DND-41 (cell line): ENCODE data around the gene WDR86.

Source experiments
- CTCF ChIP-seq: IDR thresholded peaks from 2 replicates; pipeline ENCODE4 v1.5.1; 2012; ENCODE audit warnings: borderline replicate concordance, low read length, moderate library complexity, mild to moderate bottlenecking; ENCODE audit not compliant: poor library complexity, severe bottlenecking; ENCODE audit errors: extremely low read depth
- EZH2 ChIP-seq: IDR thresholded peaks from 3 replicates; pipeline ENCODE4 v1.6.1; 2012; ENCODE audit warnings: borderline replicate concordance, low read depth, mild to moderate bottlenecking, moderate library complexity, low read length, inconsistent platforms; ENCODE audit not compliant: severe bottlenecking

DNA sequence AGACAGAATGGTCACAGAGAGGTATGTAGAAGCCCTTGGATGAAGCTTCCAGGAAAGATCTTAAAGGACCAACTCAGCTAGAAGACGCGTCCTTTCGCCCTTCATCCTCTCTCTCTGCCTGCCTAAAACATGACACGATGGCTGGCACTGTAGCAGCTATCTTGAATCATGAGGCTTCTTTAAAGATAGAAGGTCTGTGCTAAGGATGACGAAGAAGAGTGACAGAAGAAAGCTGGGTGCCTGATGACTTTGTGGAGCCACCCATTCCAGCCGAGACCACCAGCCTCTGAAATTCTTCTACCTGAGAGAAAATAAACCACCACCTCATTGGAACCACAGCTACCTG is 25.5 kb downstream of the WDR86 start:
- TF ChIP-seq CTCF (no peak), EZH2 (no peak)
